GM18951 (cell line): ENCODE data around the gene AGRP.

Experiments used
- POLR2A ChIP-seq: IDR thresholded peaks from 4 replicates; pipeline ENCODE4 v1.6.1; 2011; ENCODE audit warnings: mild to moderate bottlenecking; ENCODE audit not compliant: insufficient read length, insufficient read depth; ENCODE audit errors: extremely low read depth
- in situ Hi-C: fragments of 300-500 bp; cut with MboI; formaldehyde crosslinking; loops from one replicate; pipeline ENCODE4 v1.12.0; 2022; ENCODE audit warnings: low sequenced_read_pairs, mixed read lengths, inconsistent platforms; ENCODE audit not compliant: unreplicated experiment

AGRP gene

DNA sequence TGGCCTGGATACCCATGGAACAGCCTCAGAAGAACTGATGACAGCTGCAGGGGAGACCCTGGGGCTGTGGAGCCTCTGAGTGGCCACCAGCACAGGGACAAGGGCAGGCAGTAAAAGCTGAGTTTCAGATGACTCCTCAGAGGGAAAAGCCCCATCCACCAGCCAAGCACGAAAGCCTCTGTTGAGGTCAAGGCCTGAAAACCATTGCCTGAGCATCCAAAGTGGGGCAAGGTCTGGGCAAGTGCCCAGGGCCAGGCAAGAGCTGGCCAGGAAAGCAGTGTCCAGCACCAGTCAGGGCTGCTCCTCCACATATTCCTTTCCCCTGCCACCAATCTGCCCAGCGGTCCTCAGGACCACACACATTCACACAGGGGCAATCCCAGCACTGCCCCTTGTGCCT is 18.8 kb downstream of the AGRP start:
- no peak for TF ChIP-seq POLR2A
- in situ Hi-C loops, result no loop called here

- TF ChIP-seq POLR2A, result no peak
- in situ Hi-C loops, result no loop called here
These were observed 19.7 kb downstream of the AGRP start for GRCh38 chr16:67463691-67464090.

GRCh38 chr16:67463059-67463458 is 20.3 kb downstream of the AGRP start:
- no peak for TF ChIP-seq POLR2A
- in situ Hi-C loops, result no loop called here

GRCh38 chr16:67462279-67462655 is 21.1 kb downstream of the AGRP start:
- TF ChIP-seq POLR2A, result no peak
- in situ Hi-C loops, result no loop called here

DNA sequence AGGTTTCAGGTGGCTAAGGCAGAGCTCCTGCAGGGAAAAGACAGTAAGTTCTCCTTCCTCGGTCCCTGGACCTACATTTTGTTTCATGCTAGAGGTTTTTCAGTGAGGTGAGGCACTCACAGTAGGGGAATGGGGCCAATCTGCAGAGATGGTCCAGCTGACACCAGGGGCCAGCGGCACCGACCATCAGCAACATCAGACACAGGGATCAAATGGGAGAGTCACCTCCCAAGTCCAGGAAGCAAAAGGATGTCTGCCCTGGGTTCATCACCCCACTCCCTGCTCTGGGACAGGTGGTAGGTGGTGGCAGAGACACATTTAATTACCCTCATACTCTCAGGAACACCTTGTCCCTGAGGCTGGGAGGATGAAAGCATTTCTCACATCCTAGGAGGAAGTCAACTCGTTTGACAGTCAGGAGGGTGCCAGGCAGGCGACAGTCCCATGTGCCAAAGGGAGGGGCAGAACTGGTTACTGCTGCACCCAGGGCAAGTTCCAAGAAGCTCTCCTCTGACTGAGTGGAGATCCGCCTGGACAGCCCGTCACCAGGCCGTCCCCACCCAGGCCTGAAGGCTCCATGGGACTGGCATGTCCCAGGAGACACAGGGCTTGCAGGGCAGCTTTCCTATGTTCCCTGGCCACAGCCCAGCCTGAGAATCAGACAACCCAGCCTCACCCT is 21.6 kb downstream of the AGRP start:
- in situ Hi-C loops, result no loop called here
- no peak for TF ChIP-seq POLR2A

- TF ChIP-seq POLR2A, result no peak
- in situ Hi-C loops, result no loop called here
These were observed 22.4 kb downstream of the AGRP start for GRCh38 chr16:67460961-67461360.

DNA sequence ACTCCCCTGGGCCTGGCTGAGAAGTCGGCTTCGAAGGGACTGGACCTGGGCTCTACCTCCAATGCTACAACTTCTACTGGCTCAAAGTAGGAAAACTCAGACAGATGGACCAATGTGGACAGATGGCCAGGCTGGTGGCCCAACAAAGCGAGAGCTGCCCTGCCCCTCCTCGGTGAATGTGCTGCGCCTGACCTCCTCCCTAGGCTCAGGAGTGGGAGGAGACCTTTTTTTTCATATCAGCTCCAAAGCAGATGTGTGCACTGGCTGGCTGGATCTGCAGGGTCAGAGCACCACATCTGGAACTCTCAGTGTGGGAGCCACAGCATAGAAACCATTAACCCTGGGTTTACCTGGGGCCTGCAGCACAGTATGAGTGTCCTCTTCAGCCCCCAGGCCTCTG is 23.2 kb downstream of the AGRP start:
- no peak for TF ChIP-seq POLR2A
- in situ Hi-C loops, result no loop called here

DNA sequence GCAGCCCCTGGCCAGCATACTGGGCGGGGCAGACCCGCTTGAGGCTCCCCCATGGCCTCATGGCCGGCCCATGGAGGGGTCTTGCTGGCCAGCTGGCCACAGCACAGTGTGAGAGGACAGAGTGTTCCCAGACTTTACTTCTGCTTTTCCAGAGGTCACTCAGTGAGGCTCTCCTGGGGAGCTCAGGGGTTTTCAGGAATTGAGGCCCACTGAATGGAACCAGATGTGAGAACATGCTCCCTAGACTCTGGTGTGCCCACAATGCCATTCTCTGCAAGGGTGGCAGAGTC is 23.5 kb downstream of the AGRP start:
- TF ChIP-seq POLR2A, result no peak
- in situ Hi-C loops, result no loop called here

DNA sequence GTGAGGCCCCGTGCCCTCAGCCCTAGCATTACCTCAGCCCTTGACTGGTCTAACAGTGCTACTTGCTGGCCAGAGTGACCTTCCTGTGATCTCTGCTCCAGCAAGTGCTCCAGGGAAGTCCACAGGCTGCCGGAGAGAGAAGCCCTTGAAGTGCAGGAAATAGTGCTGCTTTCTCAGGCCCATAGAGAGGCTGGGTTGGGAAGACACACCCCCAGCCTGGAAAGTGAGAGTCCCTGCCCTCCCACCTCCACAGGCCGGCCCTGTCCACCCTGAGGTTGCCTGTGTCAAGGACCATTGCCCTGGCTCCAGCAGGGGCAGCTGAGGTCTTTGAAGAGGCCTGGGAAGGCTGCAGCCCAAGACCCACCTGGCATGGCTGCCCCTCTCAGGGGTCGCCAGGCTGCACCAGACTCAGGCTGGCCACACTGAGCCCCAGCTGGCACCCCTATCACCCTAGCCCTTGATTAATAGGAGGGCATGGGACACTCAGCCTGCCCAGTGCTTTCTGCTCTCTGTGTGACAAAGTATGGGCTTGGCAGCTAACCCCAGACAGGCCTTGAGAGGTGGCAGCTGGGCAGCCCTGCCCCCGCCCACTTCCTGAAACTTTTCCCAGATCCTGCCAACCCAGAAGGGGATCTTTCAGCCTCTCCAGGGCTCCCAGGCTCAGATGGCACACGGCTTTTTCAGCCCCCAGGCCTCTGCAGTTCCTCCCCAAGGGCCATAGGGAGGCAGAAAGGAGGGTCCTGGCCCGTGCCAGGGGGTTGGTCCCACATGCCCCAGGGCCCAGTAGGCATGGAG is 24.1 kb downstream of the AGRP start:
- TF ChIP-seq POLR2A, result no peak
- in situ Hi-C loops, result no loop called here

DNA sequence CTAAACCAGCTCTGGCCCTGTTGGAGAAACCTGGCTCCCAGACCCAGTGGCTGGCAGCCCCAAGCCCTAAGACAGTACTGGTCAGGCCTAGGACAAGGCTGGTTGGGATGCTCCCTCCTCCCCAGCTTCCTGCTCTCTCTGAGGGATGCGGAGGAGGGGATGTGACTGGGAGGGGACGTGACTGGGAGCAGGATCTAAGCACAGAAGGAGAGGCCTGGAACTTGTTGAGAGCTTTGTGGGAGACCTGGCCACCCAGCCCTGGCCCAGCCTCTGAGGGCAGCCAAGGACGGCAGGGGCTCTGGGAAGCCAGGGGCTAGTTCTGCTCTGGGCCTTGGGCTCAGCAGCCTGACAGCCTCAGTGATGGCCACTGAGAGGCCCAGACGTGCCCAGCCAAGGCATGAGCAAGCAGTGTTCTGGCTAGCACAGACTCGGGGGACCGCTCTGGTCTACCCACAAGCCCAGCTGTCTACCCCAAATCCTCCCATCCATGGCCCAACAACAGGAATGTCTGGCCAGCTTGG is 25.2 kb downstream of the AGRP start:
- in situ Hi-C loops, result no loop called here
- TF ChIP-seq POLR2A, result no peak

DNA sequence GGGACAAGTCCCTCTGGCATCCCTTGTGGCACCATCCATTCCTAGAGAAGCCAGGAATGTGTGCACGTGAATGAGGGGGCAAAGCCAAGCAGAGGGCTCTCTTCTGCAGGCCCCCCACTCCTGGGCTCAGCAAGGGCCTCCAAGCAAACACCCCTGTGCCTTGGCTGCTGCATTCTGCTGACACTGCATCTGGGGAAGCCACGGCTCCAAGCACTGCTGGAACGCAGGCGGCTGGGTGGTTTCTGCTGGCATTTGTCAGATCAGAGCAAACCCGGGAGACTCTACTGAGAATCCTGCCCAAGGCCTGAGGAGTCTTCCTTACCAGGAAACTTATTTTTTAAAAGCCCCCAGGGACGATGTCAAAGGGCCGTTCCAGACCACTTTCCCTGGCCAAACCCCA is 25.7 kb downstream of the AGRP start:
- in situ Hi-C loops, result no loop called here
- TF ChIP-seq POLR2A, result no peak

DNA sequence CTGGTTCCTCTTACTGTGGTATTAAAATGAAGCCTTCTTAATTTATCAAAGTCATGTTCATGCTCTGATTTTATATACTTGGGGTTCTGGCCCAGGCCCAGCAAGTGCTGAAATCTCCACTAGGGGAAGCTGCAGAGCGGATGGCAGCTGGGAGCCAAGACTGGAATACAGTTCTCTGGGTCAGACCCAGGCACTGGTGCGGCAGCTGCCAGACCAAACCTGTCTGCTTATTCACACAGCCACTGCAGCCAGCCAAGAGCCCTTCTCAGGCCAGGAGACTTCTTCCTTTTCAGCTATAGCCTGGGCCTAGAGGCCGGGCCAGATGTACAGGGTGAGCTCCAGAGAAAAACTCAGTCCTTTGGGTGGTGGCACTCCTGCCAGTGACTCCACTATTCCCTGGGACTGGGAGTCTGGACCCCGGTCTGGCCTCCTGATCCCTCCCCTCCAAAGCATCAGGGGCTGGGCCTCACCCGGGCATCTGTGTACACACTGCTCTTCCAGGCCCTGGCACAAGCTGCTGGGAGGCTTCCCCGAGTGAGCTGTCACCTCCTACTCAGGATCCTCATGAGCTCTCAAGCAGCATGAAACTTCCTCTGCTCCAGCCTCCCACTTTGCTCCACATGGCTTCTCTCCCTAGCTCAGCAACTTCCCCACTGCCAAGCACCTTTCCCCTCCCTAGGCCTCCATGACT is 26.8 kb downstream of the AGRP start:
- in situ Hi-C loops, result no loop called here

GRCh38 chr16:67454852-67455251 is 28.5 kb downstream of the AGRP start:
- TF ChIP-seq POLR2A, result no peak
- in situ Hi-C loops, result no loop called here

More for the DNA sequence above, 26.8 kb downstream of the AGRP start:
- no peak for TF ChIP-seq POLR2A

DNA sequence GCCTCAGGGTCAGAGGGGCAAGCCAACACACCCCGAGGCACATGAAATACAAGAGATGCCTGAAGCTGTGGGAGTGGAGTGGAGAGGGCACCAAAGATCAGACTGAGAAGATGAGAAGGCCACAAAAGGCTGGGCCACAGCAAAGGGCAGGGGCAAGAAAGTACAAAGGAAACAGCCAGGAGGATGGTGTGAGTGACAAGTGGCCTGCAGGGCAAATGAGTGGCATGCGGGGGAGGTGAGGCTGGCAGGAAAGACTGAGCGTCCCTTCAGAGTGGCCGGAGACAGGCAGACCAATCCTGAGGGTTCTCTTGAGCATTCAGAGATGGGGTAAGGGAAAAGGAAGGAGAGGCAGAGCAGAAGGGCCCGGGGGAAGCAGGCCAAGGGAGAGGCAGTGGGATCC is 29.2 kb downstream of the AGRP start:
- no peak for TF ChIP-seq POLR2A
- in situ Hi-C loops, result no loop called here

- in situ Hi-C loops, result no loop called here
- no peak for TF ChIP-seq POLR2A
These were observed 31.5 kb downstream of the AGRP start for GRCh38 chr16:67451704-67452435.
